Cardiac fibroblast (primary cell): ENCODE measurements around the gene TNFRSF6B.

ENCODE experiments used
- DNase-seq, 2 donors: peaks; one replicate each; pipeline versions ENCODE4 v3.0.0 to v3.0.0-alpha.2; 2010; ENCODE audit warnings: low read depth in 2 of 2
- H3K4me3 ChIP-seq, 2 donors: replicated peaks in 1 of 2; 1 replicate in 1 of 2; 2 replicates in 1 of 2; pipeline ENCODE4 v1.5.1; 2011; ENCODE audit warnings: low read depth in 2 of 2, low read length in 2 of 2, mild to moderate bottlenecking in 2 of 2, moderate library complexity in 1 of 2
- TF ChIP-seq, protein P1 (sequence below): IDR thresholded peaks from one replicate; pipeline ENCODE4 v1.5.1; 2011; ENCODE audit warnings: low read depth, mild to moderate bottlenecking, low read length, inconsistent platforms

The TNFRSF6B gene

DNA sequence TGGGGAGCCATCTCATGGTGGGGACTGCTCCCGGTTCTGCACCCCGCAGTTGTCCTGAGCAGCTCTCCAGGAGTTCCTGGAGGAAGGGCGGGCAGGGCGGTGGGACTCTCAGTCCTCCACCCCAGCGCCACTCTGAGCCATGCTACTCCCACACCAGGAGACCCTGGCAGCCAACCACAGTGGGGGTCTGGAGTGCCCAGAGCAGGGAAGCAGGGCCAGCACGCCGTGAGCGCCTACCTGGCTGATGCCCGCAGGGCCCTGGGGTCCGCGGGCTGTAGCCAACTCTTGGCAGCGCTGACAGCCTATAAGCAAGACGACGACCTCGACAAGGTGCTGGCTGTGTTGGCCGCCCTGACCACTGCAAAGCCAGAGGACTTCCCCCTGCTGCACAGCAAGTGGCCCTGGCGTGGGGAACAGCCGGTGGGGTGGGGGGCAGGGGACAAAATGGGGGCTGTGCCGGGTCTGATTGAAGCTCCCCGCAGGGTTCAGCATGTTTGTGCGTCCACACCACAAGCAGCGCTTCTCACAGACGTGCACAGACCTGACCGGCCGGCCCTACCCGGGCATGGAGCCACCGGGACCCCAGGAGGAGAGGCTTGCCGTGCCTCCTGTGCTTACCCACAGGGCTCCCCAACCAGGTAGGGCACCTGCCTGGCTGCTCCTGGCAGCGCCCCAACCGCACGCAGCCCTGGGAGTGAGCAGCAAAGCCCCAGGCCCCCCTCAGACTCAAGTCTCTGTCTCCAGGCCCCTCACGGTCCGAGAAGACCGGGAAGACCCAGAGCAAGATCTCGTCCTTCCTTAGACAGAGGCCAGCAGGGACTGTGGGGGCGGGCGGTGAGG lies 1.6 kb upstream of the TNFRSF6B start:
- no peak for DNase-seq
- TF ChIP-seq, protein P1, sequence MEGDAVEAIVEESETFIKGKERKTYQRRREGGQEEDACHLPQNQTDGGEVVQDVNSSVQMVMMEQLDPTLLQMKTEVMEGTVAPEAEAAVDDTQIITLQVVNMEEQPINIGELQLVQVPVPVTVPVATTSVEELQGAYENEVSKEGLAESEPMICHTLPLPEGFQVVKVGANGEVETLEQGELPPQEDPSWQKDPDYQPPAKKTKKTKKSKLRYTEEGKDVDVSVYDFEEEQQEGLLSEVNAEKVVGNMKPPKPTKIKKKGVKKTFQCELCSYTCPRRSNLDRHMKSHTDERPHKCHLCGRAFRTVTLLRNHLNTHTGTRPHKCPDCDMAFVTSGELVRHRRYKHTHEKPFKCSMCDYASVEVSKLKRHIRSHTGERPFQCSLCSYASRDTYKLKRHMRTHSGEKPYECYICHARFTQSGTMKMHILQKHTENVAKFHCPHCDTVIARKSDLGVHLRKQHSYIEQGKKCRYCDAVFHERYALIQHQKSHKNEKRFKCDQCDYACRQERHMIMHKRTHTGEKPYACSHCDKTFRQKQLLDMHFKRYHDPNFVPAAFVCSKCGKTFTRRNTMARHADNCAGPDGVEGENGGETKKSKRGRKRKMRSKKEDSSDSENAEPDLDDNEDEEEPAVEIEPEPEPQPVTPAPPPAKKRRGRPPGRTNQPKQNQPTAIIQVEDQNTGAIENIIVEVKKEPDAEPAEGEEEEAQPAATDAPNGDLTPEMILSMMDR, result no peak
- H3K4me3 ChIP-seq, result no peak overlapping the region

DNA sequence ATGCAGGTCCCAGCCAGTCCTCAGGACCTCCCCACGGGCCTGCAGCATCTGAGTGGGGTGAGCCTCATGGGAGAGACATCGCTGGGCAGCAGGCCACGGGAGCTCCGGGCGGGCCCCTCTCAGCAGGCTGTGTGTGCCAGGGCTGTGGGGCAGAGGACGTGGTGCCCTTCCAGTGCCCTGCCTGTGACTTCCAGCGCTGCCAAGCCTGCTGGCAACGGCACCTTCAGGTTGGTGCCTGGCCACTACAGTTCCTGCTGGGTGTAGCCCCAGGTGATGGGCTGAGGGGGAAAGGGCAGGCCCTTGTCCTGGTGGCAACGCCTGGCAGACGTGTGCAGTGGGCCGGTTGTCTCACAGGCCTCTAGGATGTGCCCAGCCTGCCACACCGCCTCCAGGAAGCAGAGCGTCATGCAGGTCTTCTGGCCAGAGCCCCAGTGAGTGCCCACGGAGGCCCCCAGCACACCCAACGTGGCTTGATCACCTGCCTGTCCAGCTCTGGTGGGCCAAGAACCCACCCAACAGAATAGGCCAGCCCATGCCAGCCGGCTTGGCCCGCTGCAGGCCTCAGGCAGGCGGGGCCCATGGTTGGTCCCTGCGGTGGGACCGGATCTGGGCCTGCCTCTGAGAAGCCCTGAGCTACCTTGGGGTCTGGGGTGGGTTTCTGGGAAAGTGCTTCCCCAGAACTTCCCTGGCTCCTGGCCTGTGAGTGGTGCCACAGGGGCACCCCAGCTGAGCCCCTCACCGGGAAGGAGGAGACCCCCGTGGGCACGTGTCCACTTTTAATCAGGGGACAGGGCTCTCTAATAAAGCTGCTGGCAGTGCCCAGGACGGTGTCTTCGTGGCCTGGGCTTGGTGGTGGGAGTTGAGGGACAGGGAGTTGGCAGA lies 787 bp upstream of the TNFRSF6B start:
- DNase-seq, result no peak
- H3K4me3 ChIP-seq, result no peak overlapping the region
- TF ChIP-seq, protein P1, result no peak

GRCh38 chr20:63696306-63696627 lies 185 bp upstream of the TNFRSF6B start:
- TF ChIP-seq, protein P1, result no peak
- peak overlapping the region in 1 of 2 donors; percentile 46 for H3K4me3 ChIP-seq
- peak in 1 of 2 donors; percentile 46 for DNase-seq

GRCh38 chr20:63697357-63697867 lies 960 bp downstream of the TNFRSF6B start:
- no peak for DNase-seq
- TF ChIP-seq, protein P1, result no peak
- H3K4me3 ChIP-seq, result peak overlapping the region in 1 of 2 donors; percentile 46

GRCh38 chr20:63697868-63698545 lies 1.6 kb downstream of the TNFRSF6B start:
- TF ChIP-seq, protein P1, result no peak
- H3K4me3 ChIP-seq, result no peak overlapping the region
- DNase-seq, result no peak

GRCh38 chr20:63698739-63699465 lies 2.5 kb downstream of the TNFRSF6B start:
- peak overlapping the region in 1 of 2 donors; percentile 18 for H3K4me3 ChIP-seq
- TF ChIP-seq, protein P1, result no peak

More at GRCh38 chr20:63698739-63699465, 2.5 kb downstream of the TNFRSF6B start:
- peak; percentile 86 to 95 for DNase-seq
